ENCODE data around the gene RLN3. TPM values are rescaled to one million over a fixed set of nuclear protein-coding genes. Genes with fewer than 3 reads are reported as not detected.

The RLN3 gene
- not detected for total RNA-seq

DNA sequence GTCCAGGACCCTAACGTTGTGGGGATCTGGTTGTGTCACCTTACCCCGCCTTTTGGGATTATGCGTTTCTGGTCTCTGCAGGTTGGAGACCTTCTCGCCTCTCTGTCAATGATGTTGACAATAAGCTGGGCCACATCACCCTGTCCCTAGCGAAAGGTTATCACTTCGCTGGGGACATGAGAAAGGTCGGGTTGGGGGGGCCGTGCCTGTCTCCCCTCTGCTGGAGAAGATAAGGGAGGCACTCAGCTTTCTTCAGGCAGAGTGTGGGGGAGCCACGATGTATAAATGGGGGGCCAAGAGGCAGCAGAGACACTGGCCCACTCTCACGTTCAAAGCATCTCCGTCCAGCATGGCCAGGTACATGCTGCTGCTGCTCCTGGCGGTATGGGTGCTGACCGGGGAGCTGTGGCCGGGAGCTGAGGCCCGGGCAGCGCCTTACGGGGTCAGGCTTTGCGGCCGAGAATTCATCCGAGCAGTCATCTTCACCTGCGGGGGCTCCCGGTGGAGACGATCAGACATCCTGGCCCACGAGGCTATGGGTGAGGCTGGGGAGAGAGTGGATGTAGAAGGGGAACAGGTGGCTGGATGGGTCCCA is at the start of gene RLN3:
Gene RLN3 (plus strand): TSS at position 293 of the 595 bp plus-strand sequence. CDS start 57 bp downstream, at position 350.

DNA sequence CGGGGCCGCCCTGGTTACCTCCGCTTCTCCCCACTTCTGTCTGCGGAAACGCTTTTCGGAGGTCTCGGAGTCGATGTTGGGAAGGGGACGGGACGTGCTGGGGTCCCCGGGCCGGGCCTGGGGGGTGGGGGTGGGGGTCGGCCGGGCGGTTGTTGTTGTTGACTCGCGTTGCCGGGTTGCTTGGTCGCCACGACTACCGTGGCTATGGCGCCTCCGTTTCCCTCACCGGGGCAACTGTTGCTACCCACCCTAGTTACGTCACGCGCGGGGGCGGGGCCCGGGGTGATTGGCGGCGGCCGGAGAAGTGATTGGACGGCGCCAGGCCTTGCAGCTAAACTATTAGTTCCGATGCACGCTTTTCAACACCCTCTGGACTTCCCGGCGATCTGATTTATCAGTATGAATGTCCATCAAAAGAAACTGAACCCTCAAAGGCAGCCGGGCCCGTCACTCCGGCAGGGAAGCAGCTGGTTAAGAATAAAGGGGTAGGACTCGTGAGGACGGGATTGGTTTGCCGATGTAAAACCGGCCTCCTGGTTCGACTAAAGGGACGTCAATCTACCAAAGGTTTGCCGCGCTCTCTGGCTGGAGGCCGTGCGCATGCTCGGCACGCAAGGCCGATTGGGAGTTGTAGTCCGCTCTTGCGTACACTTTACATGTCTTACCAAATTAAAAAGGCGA is 21.7 kb upstream of the RLN3 start, which contains the start of gene RFX1:
Gene RFX1 (minus strand): TSS at position 236 of the 681 bp plus-strand sequence. CDS start 12,477 bp downstream, outside the sequence.

DNA sequence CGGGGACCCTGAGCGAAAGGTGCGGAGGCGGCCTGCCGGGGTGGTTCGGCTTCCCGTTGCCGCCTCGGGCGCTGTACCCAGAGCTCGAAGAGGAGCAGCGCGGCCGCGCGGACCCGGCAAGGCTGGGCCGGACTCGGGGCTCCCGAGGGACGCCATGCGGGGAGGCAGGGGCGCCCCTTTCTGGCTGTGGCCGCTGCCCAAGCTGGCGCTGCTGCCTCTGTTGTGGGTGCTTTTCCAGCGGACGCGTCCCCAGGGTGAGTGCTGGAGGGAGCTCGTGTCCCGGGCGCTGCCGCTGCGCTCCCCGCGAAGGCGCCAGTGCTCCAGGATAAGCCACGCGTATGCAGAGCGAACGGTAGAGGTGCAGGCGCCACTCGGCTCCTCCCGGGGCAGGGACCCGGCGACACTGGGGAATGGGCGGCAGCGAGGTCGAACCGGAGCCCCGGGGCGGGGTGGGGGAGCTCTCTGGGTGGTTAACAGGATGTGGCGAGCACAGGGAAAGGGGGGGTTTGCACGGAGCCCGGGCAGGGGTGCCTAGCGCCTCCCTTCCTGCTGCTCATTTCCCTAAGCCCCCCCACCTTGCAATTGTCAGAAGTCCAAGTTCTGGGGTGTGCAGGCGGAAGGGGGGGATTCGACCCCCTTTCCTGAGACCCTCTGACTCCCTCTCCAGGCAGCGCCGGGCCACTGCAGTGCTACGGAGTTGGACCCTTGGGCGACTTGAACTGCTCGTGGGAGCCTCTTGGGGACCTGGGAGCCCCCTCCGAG is 4.0 kb downstream of the RLN3 start, which contains the start of gene IL27RA:
Gene IL27RA (plus strand): TSS at position 44 of the 762 bp plus-strand sequence. CDS start 111 bp downstream, at position 155.

GRCh38 chr19:14061751-14062557 is 34.0 kb downstream of the RLN3 start, which contains the start of gene PALM3:
Gene PALM3, minus strand, starts transcription at chr19:14062076. Its CDS starts 96 bp downstream, at chr19:14061980.

DNA sequence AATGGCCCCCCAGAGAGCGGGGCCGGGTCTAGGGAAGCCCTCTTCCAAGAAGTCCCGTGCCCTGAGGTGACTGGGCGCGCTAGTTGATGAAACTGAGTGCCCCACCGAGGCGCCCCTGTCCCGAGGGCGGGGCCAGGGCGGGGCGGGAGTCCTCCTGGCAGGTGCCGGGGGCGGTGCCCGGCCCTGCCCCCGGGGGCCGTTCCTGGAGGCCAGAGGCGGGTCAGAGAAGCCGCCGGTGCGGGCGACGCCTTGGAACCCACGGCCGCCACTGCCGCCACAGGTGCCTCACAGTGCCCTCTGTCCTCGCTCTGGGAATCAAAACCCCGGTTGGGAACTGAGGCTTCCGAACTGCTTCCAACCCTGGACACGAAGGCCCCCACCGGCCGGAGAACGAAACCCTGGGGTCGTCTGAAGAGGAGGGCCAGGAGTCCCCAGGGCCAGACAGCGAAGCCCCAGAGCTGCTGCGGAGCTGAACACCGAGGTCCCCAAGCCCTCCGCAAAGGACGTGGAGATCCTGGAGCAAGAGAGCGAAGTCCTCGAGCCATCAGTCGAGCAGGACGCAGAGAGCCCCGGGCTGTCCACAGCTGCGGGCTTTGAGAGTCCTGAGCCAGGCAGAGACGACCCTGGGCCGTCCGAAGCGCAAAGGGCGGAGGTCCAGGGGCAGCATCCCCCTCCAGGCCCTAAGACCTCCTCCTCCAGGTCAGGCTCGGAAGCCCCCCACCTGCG is 44.8 kb downstream of the RLN3 start, which contains the start of gene MISP3:
Gene MISP3 (plus strand): TSS at position 252 of the 726 bp plus-strand sequence. CDS start 524 bp downstream, outside the sequence.

Other genes with a start within 250 kb of the RLN3 start
- 29.1 TPM for gene ZSWIM4, start 232.7 kb upstream of the RLN3 start, total RNA-seq
- gene NANOS3, start 151.0 kb upstream of the RLN3 start, total RNA-seq: 1.0 TPM
- gene BRME1, start 122.0 kb upstream of the RLN3 start, total RNA-seq: 5.5 TPM
- gene CC2D1A, start 121.9 kb upstream of the RLN3 start, total RNA-seq: 19.2 TPM
- 3.3 TPM for gene PODNL1, start 89.7 kb upstream of the RLN3 start, total RNA-seq
- 11.7 TPM for gene DCAF15, start 75.6 kb upstream of the RLN3 start, total RNA-seq
- gene RFX1, start 21.8 kb upstream of the RLN3 start, total RNA-seq: 10.4 TPM
- 3.2 TPM for gene IL27RA, start 3.6 kb downstream of the RLN3 start, total RNA-seq
- 0.60 TPM for gene PALM3, start 33.9 kb downstream of the RLN3 start, total RNA-seq
- gene MISP3, start 44.6 kb downstream of the RLN3 start, total RNA-seq: 0.71 TPM
- gene C19orf67, start 57.6 kb downstream of the RLN3 start, total RNA-seq: not detected
- gene SAMD1, start 62.6 kb downstream of the RLN3 start, total RNA-seq: 31.8 TPM
- gene PRKACA, start 89.6 kb downstream of the RLN3 start, total RNA-seq: 61.7 TPM
- gene ASF1B, start 108.4 kb downstream of the RLN3 start, total RNA-seq: 8.1 TPM
- 55.4 TPM for gene ADGRL1, start 178.0 kb downstream of the RLN3 start, total RNA-seq

Data from camera-type eye (tissue), 1 donor.